Upper lobe of left lung (tissue), 4 donors: Measurements from ENCODE around the gene ENOX1.

Source experiments
- POLR2A ChIP-seq, 4 donors: fragments of 450-650 bp; IDR thresholded peaks; one replicate each; pipeline ENCODE4 v1.5.1; 2016 to 2017; ENCODE audit warnings: antibody characterized with exemption in 4 of 4, mild to moderate bottlenecking in 2 of 4
- TF ChIP-seq, protein P1 (sequence below), 6 experiments: fragments of 450-650 bp in 4 of 6; fragments of 200-600 bp in 2 of 6; sonication (generic) in 2 of 6; IDR thresholded peaks; one replicate each; pipeline ENCODE4 v1.5.1; 2016 to 2019; ENCODE audit warnings: antibody characterized with exemption in 6 of 6

DNA sequence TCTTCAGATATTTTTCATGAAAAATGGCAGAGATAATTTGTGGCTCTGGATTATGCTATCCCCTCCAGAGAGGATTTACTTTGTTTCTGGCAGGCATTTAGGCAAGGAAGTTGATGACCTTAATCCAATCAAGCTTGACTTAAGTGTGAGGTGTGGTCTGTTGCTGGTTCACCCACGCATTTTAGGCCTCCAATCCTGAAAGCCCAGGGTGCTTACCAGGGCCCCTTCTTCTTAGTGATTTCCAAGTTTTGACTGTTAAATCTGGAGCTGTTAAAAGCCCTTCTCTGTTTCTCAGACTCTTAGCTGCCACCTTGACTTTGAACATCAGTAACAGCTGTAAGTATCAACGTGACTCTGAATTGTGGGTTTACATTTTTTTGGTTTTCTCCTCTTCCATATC is 601.5 kb downstream of the ENOX1 start:
- TF ChIP-seq POLR2A (IDR thresholded peaks at IDR 0.05), result no peak
- TF ChIP-seq, protein P1, sequence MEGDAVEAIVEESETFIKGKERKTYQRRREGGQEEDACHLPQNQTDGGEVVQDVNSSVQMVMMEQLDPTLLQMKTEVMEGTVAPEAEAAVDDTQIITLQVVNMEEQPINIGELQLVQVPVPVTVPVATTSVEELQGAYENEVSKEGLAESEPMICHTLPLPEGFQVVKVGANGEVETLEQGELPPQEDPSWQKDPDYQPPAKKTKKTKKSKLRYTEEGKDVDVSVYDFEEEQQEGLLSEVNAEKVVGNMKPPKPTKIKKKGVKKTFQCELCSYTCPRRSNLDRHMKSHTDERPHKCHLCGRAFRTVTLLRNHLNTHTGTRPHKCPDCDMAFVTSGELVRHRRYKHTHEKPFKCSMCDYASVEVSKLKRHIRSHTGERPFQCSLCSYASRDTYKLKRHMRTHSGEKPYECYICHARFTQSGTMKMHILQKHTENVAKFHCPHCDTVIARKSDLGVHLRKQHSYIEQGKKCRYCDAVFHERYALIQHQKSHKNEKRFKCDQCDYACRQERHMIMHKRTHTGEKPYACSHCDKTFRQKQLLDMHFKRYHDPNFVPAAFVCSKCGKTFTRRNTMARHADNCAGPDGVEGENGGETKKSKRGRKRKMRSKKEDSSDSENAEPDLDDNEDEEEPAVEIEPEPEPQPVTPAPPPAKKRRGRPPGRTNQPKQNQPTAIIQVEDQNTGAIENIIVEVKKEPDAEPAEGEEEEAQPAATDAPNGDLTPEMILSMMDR (IDR thresholded peaks at IDR 0.05), result no peak
